Testis (tissue), 3 donors: ENCODE data around the gene WDR44. TPM values are rescaled to one million over a fixed set of nuclear protein-coding genes. Genes with fewer than 3 reads are reported as not detected.

Source experiments
- DNase-seq: peaks from one replicate; pipeline ENCODE4 v3.0.0-alpha.2; 2019
- H3K27ac ChIP-seq, 2 donors: fragments of 200-600 bp; sonication (generic); one replicate each; pipeline ENCODE4 v1.5.1; 2019
- H3K27me3 ChIP-seq: fragments of 200-600 bp; sonication (generic); one replicate; pipeline ENCODE4 v1.5.1; 2019
- H3K36me3 ChIP-seq: fragments of 200-600 bp; sonication (generic); one replicate; pipeline ENCODE4 v1.5.1; 2017; ENCODE audit warnings: low read depth; ENCODE audit errors: missing control alignments
- H3K4me1 ChIP-seq: fragments of 200-600 bp; sonication (generic); one replicate; pipeline ENCODE4 v1.5.1; 2019
- H3K4me3 ChIP-seq, 2 donors: fragments of 200-600 bp; sonication (generic); one replicate each; pipeline ENCODE4 v1.5.1; 2017 to 2019
- H3K9me3 ChIP-seq: fragments of 200-600 bp; sonication (generic); one replicate; pipeline ENCODE4 v1.5.1; 2017
- POLR2A ChIP-seq: fragments of 450-650 bp; IDR thresholded peaks from one replicate; pipeline ENCODE4 v1.6.1; 2017; ENCODE audit warnings: antibody characterized with exemption, mild to moderate bottlenecking, moderate library complexity
- WGBS, 2 donors: methylation state at CpG; one replicate each; pipeline ENCODE4 v1.1.5; 2018; 5-methylcytosine and 5-hydroxymethylcytosine counted together
- intact Hi-C: fragments of 100-400 bp; cut with DNase I; formaldehyde crosslinking; loops from one replicate; pipeline ENCODE4 v1.15.1; 2023; ENCODE audit warnings: low total_unique reads
- microRNA counts, 2 donors: library from miRNA; unstranded; fragments of <30 nt; microRNA quantifications; one replicate each; lab custom pipeline; 2016
- microRNA-seq, 2 donors: library from miRNA; unstranded; fragments of <30 nt; microRNA quantifications; one replicate each; pipeline ENCODE4, GENCODE V29; 2016; ENCODE audit warnings: borderline number of aligned reads in 2 of 2, borderline replicate concordance in 1 of 2
- polyA plus RNA-seq: library from polyadenylated mRNA; stranded (reverse); fragments of 350-450 nt; fragmentation: Illumina TruSeq; extraction: RNeasy Lipid Tissue Mini Kit (QIAGEN cat#74804); gene quantifications from one replicate; pipeline ENCODE4 v1.2.3, GENCODE V29; 2014; ENCODE audit warnings: low read depth, low replicate concordance; ENCODE audit not compliant: insufficient read depth
- small RNA-seq, 2 donors: library from RNA; depleted of rRNA; stranded (forward); fragments of <200 nt; gene quantifications; one replicate each; pipeline ENCODE3, GENCODE V24; 2016
- total RNA-seq, 2 donors: library from RNA; depleted of rRNA; stranded (reverse); fragments of >200 nt; gene quantifications; one replicate each; pipeline ENCODE4 v1.2.3, GENCODE V29; 2016
- TF ChIP-seq, protein P1 (sequence below), 3 experiments: fragments of 450-650 bp in 2 of 3; fragments of 200-600 bp in 1 of 3; sonication (generic) in 1 of 3; IDR thresholded peaks; one replicate each; pipeline ENCODE4 v1.5.1; 2016 to 2019; ENCODE audit warnings: antibody characterized with exemption in 3 of 3, mild to moderate bottlenecking in 2 of 3, moderate library complexity in 1 of 3

WDR44 gene
- total and polyA plus RNA-seq, 3 donors from 2014 or later: 13.1 to 26.8 (median 25.0) TPM

DNA sequence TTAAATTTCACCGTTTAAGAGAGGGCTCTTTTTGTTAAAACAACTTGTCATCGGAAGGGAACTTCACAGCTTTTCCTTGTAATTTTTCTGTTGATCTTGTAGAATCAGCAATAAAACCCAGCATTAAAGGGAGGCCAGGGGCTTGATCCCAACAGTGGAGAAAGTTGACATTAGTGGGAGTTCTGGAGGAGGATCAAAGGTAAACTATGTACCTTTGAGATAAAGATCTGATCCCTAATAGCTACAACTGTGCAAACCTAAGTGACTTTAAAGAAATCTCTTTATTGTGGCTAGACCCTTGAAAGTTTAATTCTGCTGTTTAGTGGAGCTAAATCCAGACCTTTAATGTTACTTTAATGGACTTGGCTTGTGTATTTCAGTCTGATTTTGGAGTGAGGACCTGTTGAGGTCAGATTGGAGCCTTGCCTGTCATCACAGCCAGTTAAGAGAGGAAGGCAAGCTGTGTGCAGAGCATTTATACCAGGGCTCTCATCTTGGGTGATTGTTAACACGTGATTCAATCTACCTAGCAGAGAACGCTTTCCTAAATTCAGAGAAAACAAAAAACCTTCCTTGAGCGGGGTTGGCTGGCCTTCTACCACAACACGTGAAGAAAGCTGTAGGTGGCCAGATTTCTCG is 151.4 kb downstream of the WDR44 start:
- H3K9me3 ChIP-seq: no peaks in the 10 kb centered on the region
- no peaks in the 10 kb centered on the region for H3K36me3 ChIP-seq
- H3K27ac ChIP-seq: no peak overlapping the region
- DNase-seq: no peak
- intact Hi-C loops: no loop called here
- TF ChIP-seq POLR2A: no peak
- TF ChIP-seq, protein P1, sequence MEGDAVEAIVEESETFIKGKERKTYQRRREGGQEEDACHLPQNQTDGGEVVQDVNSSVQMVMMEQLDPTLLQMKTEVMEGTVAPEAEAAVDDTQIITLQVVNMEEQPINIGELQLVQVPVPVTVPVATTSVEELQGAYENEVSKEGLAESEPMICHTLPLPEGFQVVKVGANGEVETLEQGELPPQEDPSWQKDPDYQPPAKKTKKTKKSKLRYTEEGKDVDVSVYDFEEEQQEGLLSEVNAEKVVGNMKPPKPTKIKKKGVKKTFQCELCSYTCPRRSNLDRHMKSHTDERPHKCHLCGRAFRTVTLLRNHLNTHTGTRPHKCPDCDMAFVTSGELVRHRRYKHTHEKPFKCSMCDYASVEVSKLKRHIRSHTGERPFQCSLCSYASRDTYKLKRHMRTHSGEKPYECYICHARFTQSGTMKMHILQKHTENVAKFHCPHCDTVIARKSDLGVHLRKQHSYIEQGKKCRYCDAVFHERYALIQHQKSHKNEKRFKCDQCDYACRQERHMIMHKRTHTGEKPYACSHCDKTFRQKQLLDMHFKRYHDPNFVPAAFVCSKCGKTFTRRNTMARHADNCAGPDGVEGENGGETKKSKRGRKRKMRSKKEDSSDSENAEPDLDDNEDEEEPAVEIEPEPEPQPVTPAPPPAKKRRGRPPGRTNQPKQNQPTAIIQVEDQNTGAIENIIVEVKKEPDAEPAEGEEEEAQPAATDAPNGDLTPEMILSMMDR (IDR thresholded peaks at IDR 0.05): no peak
- WGBS, 2 donors: 52 to 70% methylated on average over 7 of the region's 7 CpGs
- H3K4me3 ChIP-seq: no peak overlapping the region
- no peaks in the 10 kb centered on the region for H3K4me1 ChIP-seq
- H3K27me3 ChIP-seq: no peaks in the 10 kb centered on the region

DNA sequence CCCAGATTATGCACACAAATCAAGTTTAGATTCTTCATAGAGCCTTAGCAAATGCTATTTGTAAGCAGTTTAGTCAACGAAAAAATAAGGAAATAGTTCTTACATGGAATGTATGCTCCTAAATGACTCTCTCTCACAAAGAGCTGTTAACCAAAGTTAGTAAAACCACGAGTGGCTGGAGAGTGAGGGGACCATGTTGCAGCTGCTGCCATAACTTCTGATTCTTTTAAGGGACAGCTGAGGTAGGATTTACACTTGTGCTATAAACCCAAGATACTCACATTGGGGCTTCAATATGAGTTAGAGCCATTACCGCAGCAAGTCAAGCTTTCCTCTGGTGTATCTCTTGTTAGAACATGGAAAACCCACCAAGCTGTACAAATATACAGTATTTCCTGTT is 152.4 kb downstream of the WDR44 start:
- Histone ChIP-seq H3K4me1 (no peaks in the 10 kb centered on the region), H3K27ac (no peak overlapping the region), H3K9me3 (no peaks in the 10 kb centered on the region), H3K36me3 (no peaks in the 10 kb centered on the region), H3K27me3 (no peaks in the 10 kb centered on the region), H3K4me3 (no peak overlapping the region)
- intact Hi-C loops: no loop called here
- no peak for TF ChIP-seq POLR2A
- TF ChIP-seq, protein P1 (IDR thresholded peaks at IDR 0.05): no peak
- WGBS, 2 donors: 78 to 80% methylated on average over 3 of the region's 3 CpGs
- no peak for DNase-seq

DNA sequence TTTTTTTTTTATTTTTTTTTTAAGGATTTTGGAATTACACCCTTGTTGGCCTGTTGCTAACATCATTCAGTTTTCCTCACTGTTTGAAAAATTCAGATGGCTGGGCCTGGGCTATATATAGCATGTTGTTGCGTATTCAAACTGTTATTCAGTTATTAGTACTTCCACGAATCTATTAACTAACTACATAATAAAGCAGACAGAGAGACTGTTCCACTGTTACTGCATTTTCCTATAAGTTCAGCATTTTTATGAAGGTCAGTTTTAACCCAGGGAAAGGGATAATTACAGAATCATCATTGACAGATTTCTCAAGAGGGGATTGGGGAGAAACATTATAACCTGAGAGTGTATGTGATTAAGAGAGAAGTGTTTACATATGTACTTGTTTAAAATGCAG is 152.8 kb downstream of the WDR44 start:
- Histone ChIP-seq H3K4me3 (no peak overlapping the region), H3K36me3 (no peaks in the 10 kb centered on the region), H3K9me3 (no peaks in the 10 kb centered on the region), H3K4me1 (no peaks in the 10 kb centered on the region), H3K27me3 (no peaks in the 10 kb centered on the region), H3K27ac (no peak overlapping the region)
- WGBS, 2 donors: 75 to 82% methylated on average over 2 of the region's 2 CpGs
- DNase-seq: no peak
- intact Hi-C loops: no loop called here
- TF ChIP-seq POLR2A: no peak
- TF ChIP-seq, protein P1 (IDR thresholded peaks at IDR 0.05): no peak

DNA sequence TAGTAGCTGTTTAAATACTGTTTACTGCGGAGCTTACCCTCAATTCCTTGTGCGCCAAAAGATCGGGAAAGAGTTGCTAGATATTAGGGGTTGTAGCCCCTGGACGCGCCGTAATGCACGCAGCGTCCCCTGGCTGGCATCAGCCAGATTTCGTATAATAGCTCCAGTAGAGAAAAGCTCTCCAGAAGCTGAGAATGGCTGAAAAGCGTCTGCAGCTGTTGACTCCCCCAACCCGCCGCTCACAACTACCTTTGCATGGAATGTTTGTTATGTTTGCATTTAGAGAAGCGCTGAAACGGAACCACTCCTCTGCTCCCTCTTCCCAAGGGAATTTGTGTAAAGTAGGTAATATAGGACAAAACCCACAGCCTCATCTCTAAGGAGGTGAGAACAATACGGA is 153.4 kb downstream of the WDR44 start:
- Histone ChIP-seq H3K9me3 (no peaks in the 10 kb centered on the region), H3K4me3 (no peak overlapping the region), H3K4me1 (no peaks in the 10 kb centered on the region), H3K36me3 (no peaks in the 10 kb centered on the region), H3K27ac (no peak overlapping the region), H3K27me3 (no peaks in the 10 kb centered on the region)
- no peak for DNase-seq
- TF ChIP-seq, protein P1 (IDR thresholded peaks at IDR 0.05): no peak
- no peak for TF ChIP-seq POLR2A
- intact Hi-C loops: no loop called here
- 47 to 49% methylated on average over 12 to 15 of the region's 15 CpGs for WGBS, 2 donors

MicroRNAs within 50 kb of the gene (microRNA counts, 767-probe panel; counts per million panel counts)
- 0 to 152 counts per million in 2 donors for microRNA hsa-miR-1277-3p (lab: Ali Mortazavi, UCI)

Small RNAs within 50 kb of the gene (microRNA-seq; reads per million reads assigned to microRNA genes)
- 0.70 to 1.4 reads per million in 2 donors for gene MIR1277

Small RNAs within 50 kb of the gene (small RNA-seq; reads per million reads assigned to genes)
- gene MIR1277: 0 reads per million in 2 donors

Other genes with a start within 250 kb of the WDR44 start
- gene KLHL13, start 229.3 kb upstream of the WDR44 start, total RNA-seq: 1 to 10 TPM; 6.5 to 8.9 TPM
- gene KLHL13, start 229.3 kb upstream of the WDR44 start, polyA plus RNA-seq: 6.6 TPM
- gene DOCK11, start 149.7 kb downstream of the WDR44 start, total RNA-seq: 1 to 10 TPM; 4.3 to 5.9 TPM
- gene DOCK11, start 149.7 kb downstream of the WDR44 start, polyA plus RNA-seq: 5.8 TPM